Measurements from ENCODE around the gene MEGF6. TPM values are rescaled to one million over a fixed set of nuclear protein-coding genes. Genes with fewer than 3 reads are reported as not detected.

MEGF6 gene
- total RNA-seq, 4 donors from 2014 or later, result 10.0 to 24.7 (median 17.1) TPM

DNA sequence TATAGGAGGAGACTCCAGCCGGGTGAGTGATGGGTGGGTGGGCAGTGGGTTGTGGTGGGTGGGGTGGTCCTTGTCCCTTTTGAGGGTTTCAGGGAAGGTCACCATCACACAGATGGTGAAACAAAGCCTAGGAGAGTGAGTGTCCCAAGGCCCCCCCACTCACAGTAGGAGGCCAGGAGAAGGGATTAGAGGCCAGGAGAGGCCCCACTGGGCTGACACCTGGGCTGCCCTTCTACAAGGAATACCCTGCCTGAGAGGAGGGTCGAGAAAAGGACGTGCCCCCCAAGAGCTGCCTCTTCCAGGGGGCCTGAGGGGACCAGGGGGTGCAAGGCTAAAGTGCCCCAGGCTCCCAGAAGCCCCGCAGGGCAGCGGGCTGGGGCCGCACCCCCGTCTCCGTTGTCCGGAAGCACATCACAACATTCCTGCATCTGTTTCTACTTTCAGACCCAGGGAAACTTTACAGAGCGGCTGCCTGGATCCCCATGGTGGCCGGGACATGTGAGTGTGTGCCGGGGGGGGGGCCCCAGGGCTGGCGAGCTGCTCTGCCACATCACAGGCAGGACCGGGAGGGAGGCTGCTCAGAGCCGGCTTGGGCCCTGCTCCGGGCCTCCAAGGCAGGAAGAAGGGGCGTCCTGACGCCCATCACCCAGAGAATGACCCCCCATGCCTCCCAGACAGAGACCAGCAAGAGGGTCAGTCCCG lies 88.6 kb downstream of the MEGF6 start:
- TF ChIP-seq, protein P1, sequence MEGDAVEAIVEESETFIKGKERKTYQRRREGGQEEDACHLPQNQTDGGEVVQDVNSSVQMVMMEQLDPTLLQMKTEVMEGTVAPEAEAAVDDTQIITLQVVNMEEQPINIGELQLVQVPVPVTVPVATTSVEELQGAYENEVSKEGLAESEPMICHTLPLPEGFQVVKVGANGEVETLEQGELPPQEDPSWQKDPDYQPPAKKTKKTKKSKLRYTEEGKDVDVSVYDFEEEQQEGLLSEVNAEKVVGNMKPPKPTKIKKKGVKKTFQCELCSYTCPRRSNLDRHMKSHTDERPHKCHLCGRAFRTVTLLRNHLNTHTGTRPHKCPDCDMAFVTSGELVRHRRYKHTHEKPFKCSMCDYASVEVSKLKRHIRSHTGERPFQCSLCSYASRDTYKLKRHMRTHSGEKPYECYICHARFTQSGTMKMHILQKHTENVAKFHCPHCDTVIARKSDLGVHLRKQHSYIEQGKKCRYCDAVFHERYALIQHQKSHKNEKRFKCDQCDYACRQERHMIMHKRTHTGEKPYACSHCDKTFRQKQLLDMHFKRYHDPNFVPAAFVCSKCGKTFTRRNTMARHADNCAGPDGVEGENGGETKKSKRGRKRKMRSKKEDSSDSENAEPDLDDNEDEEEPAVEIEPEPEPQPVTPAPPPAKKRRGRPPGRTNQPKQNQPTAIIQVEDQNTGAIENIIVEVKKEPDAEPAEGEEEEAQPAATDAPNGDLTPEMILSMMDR (IDR thresholded peaks at IDR 0.05; ENCODE audit: low read depth), result no peak

DNA sequence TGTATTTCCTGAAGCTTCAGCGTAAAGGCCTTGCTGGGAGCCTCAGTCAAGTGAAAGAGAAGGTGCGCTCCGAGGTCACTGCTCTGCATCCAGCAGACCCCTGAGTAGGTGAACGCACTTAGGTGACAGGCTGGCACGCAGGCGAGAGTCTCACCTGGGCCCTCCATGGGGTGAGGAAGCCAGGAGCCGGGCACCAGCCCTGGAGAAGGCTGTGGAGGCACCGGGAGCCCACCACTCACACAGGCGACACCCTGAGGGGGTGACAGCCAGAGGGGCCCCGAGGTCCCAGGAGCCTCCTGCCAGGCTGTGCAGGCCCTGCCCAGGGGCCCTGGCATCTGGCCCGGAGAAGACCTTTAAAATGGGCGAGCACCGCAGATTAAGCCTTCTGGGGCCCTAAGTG lies 89.2 kb downstream of the MEGF6 start:
- TF ChIP-seq, protein P1 (IDR thresholded peaks at IDR 0.05; ENCODE audit: low read depth), result no peak

DNA sequence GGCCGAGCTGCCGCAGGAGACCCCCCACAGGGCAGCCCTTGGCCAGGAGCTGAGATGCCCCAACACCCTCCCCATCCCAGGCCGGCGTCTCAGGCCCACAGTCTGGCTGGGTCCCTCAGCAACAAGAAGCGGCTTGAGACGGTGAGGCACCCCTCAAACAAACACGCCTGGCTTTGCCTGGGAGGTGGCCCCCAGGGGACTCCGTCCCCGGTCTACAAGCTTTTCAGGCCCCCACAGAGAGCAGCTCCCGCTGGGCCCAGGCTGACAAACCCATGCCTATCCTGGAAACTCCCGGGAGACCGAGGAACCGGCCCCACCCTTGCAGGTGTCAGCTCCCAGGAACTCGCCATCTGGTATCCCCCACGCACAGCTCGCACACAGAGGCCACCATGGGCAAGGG lies 89.9 kb downstream of the MEGF6 start:
- TF ChIP-seq, protein P1 (IDR thresholded peaks at IDR 0.05; ENCODE audit: low read depth), result no peak

DNA sequence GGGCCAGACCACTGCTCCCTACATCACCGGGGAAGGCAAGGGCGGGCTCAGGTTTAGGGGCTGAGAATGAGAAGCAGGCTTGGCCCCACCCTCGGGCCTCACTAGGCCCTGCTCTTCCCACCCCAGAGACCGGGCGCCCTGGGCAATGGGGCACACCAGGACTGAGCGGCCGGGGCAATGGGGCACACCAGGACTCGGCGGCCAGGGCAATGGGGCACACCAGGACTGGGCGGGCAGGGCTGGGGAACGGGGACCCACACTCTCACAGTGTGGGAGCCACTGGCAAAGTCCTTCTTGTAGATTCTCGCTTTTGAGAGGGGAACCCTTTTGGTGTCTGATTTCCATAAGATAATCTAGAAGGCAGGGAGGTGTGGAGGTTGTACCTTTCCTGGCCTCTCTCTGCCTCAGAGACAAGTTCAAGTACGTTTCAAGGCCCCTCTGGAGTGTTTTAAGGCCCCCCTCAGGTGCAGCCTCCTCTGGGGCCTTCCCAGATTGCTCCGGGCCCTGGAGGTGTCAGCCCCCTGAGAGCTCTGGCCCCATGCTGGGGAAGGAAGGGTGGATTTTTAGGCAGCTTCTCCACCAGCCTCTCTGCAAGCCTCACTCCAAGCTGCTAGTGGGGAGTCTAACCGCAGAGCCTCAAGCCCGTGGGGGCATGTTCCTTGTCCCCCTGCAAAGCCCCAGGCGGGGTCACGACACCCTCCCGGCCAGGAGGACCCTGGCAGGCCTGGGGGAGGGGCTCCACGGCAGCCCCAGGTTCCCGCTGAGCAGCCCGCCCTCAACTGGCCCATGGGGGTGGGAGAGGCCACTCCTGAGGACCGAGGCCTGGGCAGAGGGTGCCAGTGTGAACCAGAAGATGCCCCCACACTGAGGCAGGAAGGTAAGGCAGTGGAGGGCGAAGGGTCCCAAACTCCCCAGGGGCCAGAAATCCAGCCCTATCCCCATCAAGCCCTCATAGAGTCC lies 90.6 kb downstream of the MEGF6 start:
- TF ChIP-seq, protein P1 (IDR thresholded peaks at IDR 0.05; ENCODE audit: low read depth), result no peak

DNA sequence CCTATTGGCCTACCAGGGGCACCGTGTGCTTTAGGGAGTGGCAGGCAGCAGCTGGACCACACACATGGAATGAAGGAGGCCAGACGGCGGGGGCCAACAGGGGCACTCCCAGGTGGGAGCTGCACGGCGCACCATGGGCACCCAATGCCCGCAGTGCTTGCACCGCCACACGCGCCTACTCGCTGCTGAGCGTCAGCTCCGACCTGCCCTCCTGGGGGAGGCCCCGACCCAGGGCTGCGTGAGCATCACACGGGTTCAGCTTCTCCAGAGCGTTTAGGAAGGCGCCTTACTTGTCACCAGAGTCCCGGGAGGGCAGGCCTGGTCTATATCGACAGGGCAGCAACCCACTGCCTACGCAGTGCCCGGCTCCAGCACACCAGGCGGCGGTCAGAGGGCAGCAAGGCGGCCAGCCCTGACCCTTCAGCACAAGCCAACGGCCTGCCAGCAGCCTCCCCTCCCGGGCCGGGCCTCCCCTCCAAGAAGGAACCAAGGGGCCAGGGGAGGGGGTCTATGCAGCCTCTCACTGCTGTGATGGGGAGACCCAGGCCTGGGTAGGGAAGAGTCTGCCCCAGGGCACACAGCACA lies 91.9 kb downstream of the MEGF6 start:
- TF ChIP-seq, protein P1 (IDR thresholded peaks at IDR 0.05; ENCODE audit: low read depth), result no peak

DNA sequence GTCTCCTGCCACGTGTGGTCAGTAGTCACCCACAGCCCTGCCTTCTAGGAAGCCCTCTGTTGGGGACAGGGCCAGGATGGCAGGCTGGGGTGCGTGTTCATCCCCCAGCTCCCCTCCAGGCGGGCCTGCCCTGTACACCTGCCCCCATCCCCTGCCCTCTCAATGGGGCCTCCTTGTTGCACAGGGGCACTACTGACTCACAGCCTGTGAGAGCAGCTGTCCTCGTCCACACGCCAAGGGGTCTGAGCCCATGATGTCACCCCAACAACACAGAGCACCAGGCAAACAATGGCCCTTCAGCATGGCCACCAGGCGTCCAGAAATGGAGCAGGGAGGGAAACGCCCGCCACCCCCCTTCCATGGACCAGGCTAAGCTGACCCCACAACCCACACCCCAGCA lies 92.6 kb downstream of the MEGF6 start:
- TF ChIP-seq, protein P1 (IDR thresholded peaks at IDR 0.05; ENCODE audit: low read depth), result no peak

DNA sequence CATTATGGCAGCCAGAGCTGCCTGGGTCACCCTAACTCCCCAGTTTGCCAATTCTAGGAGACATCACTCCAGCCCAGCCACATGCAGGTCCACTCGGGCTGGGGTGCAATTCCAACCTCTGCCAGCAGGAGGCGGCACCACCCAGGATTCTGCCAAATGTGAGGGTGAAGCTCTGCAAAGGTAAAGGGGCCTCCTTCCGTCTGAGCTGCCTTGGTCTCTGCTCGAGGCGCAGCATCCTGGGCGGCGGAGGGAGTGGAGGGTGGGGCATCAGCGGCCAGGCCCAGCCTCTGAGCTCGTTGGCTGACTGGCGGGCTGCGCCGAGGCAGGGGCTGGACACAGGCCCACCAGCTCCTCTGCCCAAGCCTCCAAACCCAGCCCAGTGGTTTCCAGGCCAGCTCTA lies 93.1 kb downstream of the MEGF6 start:
- TF ChIP-seq, protein P1 (IDR thresholded peaks at IDR 0.05; ENCODE audit: low read depth), result no peak

Data from subcutaneous adipose tissue (tissue), 4 donors.